ENCODE measurements around the gene FOXB1.

The FOXB1 gene

GRCh38 chr15:60004009-60004845 lies at the start of gene FOXB1:
FOXB1 (plus strand) TSS chr15:60004311; CDS start chr15:60004964, 653 bp downstream.
- DNase-seq = no peak

- no peak for DNase-seq
Measured at GRCh38 chr15:59958288-59958687, 45.8 kb upstream of the FOXB1 start.

GRCh38 chr15:59960318-59960717 lies 43.8 kb upstream of the FOXB1 start:
- no peak for DNase-seq

GRCh38 chr15:59963322-59963721 lies 40.8 kb upstream of the FOXB1 start:
- no peak for DNase-seq

- DNase-seq = no peak
Measured at GRCh38 chr15:59963925-59964324, 40.2 kb upstream of the FOXB1 start.

- DNase-seq = no peak
Measured at GRCh38 chr15:59965741-59966140, 38.4 kb upstream of the FOXB1 start.

- no peak for DNase-seq
Measured at GRCh38 chr15:59966262-59966661, 37.8 kb upstream of the FOXB1 start.

GRCh38 chr15:59968314-59968713 lies 35.8 kb upstream of the FOXB1 start:
- no peak for DNase-seq

- DNase-seq = no peak
Measured at GRCh38 chr15:59972241-59972640, 31.9 kb upstream of the FOXB1 start.

- no peak for DNase-seq
Measured at GRCh38 chr15:59976480-59977271, 27.4 kb upstream of the FOXB1 start.

- DNase-seq = no peak
Measured at GRCh38 chr15:59991834-59992233, 12.3 kb upstream of the FOXB1 start.

- DNase-seq = no peak
Measured at GRCh38 chr15:59993041-59993750, 10.9 kb upstream of the FOXB1 start.

GRCh38 chr15:59993950-59994401 lies 10.1 kb upstream of the FOXB1 start:
- DNase-seq = no peak

- no peak for DNase-seq
Measured at GRCh38 chr15:59994526-59994887, 9.6 kb upstream of the FOXB1 start.

- no peak for DNase-seq
Measured at GRCh38 chr15:59994888-59995557, 9.1 kb upstream of the FOXB1 start.

GRCh38 chr15:59995568-59996297 lies 8.4 kb upstream of the FOXB1 start:
- no peak for DNase-seq

- no peak for DNase-seq
Measured at GRCh38 chr15:59996298-59997041, 7.6 kb upstream of the FOXB1 start.

GRCh38 chr15:59997070-59997701 lies 6.9 kb upstream of the FOXB1 start:
- DNase-seq = no peak

GRCh38 chr15:59998305-59998949 lies 5.7 kb upstream of the FOXB1 start:
- no peak for DNase-seq

- no peak for DNase-seq
Measured at GRCh38 chr15:59998950-59999611, 5.0 kb upstream of the FOXB1 start.
